HL-60 (cell line): Measurements from ENCODE around the gene SPART.

ENCODE experiments used
- POLR2AphosphoS5 ChIP-seq: IDR thresholded peaks from 2 replicates; pipeline ENCODE4 v1.6.1; 2012; ENCODE audit warnings: low read depth
- SPI1 ChIP-seq: IDR thresholded peaks from 2 replicates; pipeline ENCODE4 v1.6.1; 2012; ENCODE audit warnings: low read depth, mild to moderate bottlenecking, borderline replicate concordance
- TF ChIP-seq, protein P1 (sequence below): IDR thresholded peaks from one replicate; pipeline ENCODE4 v1.5.1; 2011; ENCODE audit warnings: low read length, control low read depth, inconsistent platforms; ENCODE audit not compliant: insufficient read depth
- TF ChIP-seq, protein P2 (sequence below): IDR thresholded peaks from 2 replicates; pipeline ENCODE4 v1.6.1; 2012; ENCODE audit warnings: low read depth; ENCODE audit not compliant: insufficient replicate concordance

DNA sequence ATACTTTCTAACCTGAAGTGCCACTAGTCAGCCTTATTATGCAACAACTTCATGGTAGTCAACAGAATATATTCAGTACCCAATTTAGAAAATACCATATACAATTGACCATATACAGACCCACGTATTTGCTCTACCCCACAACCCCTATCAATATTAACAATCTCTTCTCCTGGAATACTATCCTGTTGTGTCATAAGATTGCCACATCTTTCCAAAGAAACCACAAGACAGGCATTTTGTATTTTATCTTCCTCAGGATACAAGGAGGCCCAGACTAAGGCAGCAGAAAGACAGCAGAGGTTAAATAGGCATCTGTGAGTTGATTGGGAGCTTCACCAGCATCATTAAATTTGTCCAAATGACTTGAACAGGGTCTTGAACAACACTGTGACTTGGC, 4.5 kb downstream of the SPART start:
- TF ChIP-seq, protein P1, sequence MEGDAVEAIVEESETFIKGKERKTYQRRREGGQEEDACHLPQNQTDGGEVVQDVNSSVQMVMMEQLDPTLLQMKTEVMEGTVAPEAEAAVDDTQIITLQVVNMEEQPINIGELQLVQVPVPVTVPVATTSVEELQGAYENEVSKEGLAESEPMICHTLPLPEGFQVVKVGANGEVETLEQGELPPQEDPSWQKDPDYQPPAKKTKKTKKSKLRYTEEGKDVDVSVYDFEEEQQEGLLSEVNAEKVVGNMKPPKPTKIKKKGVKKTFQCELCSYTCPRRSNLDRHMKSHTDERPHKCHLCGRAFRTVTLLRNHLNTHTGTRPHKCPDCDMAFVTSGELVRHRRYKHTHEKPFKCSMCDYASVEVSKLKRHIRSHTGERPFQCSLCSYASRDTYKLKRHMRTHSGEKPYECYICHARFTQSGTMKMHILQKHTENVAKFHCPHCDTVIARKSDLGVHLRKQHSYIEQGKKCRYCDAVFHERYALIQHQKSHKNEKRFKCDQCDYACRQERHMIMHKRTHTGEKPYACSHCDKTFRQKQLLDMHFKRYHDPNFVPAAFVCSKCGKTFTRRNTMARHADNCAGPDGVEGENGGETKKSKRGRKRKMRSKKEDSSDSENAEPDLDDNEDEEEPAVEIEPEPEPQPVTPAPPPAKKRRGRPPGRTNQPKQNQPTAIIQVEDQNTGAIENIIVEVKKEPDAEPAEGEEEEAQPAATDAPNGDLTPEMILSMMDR: no peak
- TF ChIP-seq POLR2AphosphoS5 (no peak), SPI1 (no peak)
- TF ChIP-seq, protein P2, sequence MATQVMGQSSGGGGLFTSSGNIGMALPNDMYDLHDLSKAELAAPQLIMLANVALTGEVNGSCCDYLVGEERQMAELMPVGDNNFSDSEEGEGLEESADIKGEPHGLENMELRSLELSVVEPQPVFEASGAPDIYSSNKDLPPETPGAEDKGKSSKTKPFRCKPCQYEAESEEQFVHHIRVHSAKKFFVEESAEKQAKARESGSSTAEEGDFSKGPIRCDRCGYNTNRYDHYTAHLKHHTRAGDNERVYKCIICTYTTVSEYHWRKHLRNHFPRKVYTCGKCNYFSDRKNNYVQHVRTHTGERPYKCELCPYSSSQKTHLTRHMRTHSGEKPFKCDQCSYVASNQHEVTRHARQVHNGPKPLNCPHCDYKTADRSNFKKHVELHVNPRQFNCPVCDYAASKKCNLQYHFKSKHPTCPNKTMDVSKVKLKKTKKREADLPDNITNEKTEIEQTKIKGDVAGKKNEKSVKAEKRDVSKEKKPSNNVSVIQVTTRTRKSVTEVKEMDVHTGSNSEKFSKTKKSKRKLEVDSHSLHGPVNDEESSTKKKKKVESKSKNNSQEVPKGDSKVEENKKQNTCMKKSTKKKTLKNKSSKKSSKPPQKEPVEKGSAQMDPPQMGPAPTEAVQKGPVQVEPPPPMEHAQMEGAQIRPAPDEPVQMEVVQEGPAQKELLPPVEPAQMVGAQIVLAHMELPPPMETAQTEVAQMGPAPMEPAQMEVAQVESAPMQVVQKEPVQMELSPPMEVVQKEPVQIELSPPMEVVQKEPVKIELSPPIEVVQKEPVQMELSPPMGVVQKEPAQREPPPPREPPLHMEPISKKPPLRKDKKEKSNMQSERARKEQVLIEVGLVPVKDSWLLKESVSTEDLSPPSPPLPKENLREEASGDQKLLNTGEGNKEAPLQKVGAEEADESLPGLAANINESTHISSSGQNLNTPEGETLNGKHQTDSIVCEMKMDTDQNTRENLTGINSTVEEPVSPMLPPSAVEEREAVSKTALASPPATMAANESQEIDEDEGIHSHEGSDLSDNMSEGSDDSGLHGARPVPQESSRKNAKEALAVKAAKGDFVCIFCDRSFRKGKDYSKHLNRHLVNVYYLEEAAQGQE: no peak
